ENCODE data around the gene ZNF407. TPM values are rescaled to one million over a fixed set of nuclear protein-coding genes. Genes with fewer than 3 reads are reported as not detected.

Gene ZNF407
- total and polyA plus RNA-seq, 7 donors = 2.4 to 10.2 (median 7.9) TPM

- ATAC-seq (peak; percentile 88 to 96 (median 92)), DNase-seq (no peak)
- H3K4me3 ChIP-seq = peak overlapping the region; percentile 37
- intact Hi-C loops (cut with DNase I) = no loop called here
- H3K27me3 ChIP-seq (ENCODE audit: insufficient read depth in 3 of 3, low read length in 2 of 3) = no peaks in the 10 kb centered on the region
- TF ChIP-seq, protein P1, sequence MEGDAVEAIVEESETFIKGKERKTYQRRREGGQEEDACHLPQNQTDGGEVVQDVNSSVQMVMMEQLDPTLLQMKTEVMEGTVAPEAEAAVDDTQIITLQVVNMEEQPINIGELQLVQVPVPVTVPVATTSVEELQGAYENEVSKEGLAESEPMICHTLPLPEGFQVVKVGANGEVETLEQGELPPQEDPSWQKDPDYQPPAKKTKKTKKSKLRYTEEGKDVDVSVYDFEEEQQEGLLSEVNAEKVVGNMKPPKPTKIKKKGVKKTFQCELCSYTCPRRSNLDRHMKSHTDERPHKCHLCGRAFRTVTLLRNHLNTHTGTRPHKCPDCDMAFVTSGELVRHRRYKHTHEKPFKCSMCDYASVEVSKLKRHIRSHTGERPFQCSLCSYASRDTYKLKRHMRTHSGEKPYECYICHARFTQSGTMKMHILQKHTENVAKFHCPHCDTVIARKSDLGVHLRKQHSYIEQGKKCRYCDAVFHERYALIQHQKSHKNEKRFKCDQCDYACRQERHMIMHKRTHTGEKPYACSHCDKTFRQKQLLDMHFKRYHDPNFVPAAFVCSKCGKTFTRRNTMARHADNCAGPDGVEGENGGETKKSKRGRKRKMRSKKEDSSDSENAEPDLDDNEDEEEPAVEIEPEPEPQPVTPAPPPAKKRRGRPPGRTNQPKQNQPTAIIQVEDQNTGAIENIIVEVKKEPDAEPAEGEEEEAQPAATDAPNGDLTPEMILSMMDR (IDR thresholded peaks at IDR 0.05) = no peak
- H3K4me1 ChIP-seq = peaks cover 9% of the 10 kb centered on the region
- H3K9me3 ChIP-seq = no peaks in the 10 kb centered on the region
- 12 to 28% (median 25%) methylated on average over 7 of the region's 7 CpGs for WGBS, 3 donors
- H3K36me3 ChIP-seq (ENCODE audit: insufficient read depth in 1 of 2, low read depth in 1 of 2) = no peaks in the 10 kb centered on the region
- peak overlapping the region; percentile 70 for H3K27ac ChIP-seq
Measured at GRCh38 chr18:74796841-74797576, 199.3 kb downstream of the ZNF407 start.

DNA sequence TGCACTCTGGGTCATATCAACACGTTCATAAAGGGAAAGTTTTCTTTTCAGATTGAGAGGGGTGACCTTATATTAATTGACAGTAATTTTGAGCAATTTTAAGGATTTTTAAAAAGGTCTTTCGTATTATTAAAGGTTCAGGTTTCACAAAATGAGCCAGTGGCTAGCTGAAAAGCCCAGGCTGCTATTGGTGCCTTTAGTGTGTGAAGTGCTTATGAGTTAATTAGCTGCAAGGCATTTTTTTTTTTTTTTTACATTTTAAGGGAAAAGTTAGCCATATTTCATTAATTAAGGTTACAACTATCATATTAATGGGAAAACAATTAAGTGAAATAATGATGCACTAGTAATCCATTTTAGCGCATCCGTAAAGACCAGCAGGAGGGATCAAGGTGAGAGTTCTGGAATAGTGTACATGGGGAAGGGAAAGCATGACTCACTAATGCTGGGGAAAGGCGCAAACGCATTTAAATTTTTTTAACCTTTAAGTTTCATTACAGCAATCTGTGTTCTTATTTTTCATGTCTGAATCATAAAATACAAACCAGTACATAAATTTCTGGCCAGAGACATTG, 200.0 kb downstream of the ZNF407 start:
- peak overlapping the region; percentile 37 for H3K4me3 ChIP-seq
- DNase-seq = no peak
- ATAC-seq = peak in 1 of 4 donors; percentile 5
- no peaks in the 10 kb centered on the region for H3K36me3 ChIP-seq (ENCODE audit: insufficient read depth in 1 of 2, low read depth in 1 of 2)
- TF ChIP-seq, protein P1 (IDR thresholded peaks at IDR 0.05) = no peak
- no peaks in the 10 kb centered on the region for H3K27me3 ChIP-seq (ENCODE audit: insufficient read depth in 3 of 3, low read length in 2 of 3)
- WGBS, 3 donors = 63 to 75% (median 63%) methylated on average over 6 of the region's 6 CpGs
- peak overlapping the region; percentile 70 for H3K27ac ChIP-seq
- H3K4me1 ChIP-seq = peaks cover 9% of the 10 kb centered on the region
- H3K9me3 ChIP-seq = no peaks in the 10 kb centered on the region
- intact Hi-C loops (cut with DNase I) = no loop called here

GRCh38 chr18:74799542-74799941, 201.9 kb downstream of the ZNF407 start:
- 93 to 100% (median 93%) methylated on average over 2 of the region's 2 CpGs for WGBS, 3 donors
- no peak for DNase-seq
- H3K4me1 ChIP-seq = peaks cover 9% of the 10 kb centered on the region
- H3K27ac ChIP-seq = no peak overlapping the region
- no peaks in the 10 kb centered on the region for H3K36me3 ChIP-seq (ENCODE audit: insufficient read depth in 1 of 2, low read depth in 1 of 2)
- no peaks in the 10 kb centered on the region for H3K9me3 ChIP-seq
- H3K4me3 ChIP-seq = no peak overlapping the region
- ATAC-seq = no peak
- no peaks in the 10 kb centered on the region for H3K27me3 ChIP-seq (ENCODE audit: insufficient read depth in 3 of 3, low read length in 2 of 3)
- TF ChIP-seq, protein P1 (IDR thresholded peaks at IDR 0.05) = no peak
- intact Hi-C loops (cut with DNase I) = no loop called here

- intact Hi-C loops (cut with DNase I) = no loop called here
- H3K9me3 ChIP-seq = no peaks in the 10 kb centered on the region
Measured at GRCh38 chr18:74800098-74800497, 202.4 kb downstream of the ZNF407 start.

More at GRCh38 chr18:74800098-74800497, 202.4 kb downstream of the ZNF407 start:
- H3K4me1 ChIP-seq = peaks cover 9% of the 10 kb centered on the region
- TF ChIP-seq, protein P1 (IDR thresholded peaks at IDR 0.05) = no peak
- no peak for ATAC-seq
- no peaks in the 10 kb centered on the region for H3K36me3 ChIP-seq (ENCODE audit: insufficient read depth in 1 of 2, low read depth in 1 of 2)
- no peak overlapping the region for H3K27ac ChIP-seq
- no peak for DNase-seq
- H3K27me3 ChIP-seq (ENCODE audit: insufficient read depth in 3 of 3, low read length in 2 of 3) = no peaks in the 10 kb centered on the region
- H3K4me3 ChIP-seq = no peak overlapping the region

Data from psoas muscle (tissue), 8 donors.